ENCODE results near the gene ARL15.

Gene ARL15

GRCh38 chr5:54162184-54162583 is 148.2 kb downstream of the ARL15 start:
- DNase-seq (ENCODE audit: low read depth in 1 of 2, low spot score in 1 of 2): no peak

GRCh38 chr5:54160329-54160728 is 150.0 kb downstream of the ARL15 start:
- no peak for DNase-seq (ENCODE audit: low read depth in 1 of 2, low spot score in 1 of 2)

DNA sequence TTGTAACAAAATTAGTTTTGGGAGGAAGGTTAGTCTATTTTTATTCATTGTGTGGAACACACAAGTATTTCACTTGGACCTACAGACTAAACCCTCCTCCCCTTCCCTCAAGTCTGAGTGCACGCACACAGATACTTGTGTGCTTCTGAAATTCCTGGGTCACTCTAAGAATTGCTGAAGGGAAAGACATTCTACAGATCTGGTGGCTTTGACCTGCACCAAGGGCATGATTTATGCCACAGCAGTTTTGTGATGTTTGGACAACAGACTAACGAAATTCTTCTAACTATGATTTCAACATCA is 150.5 kb downstream of the ARL15 start:
- DNase-seq (ENCODE audit: low read depth in 1 of 2, low spot score in 1 of 2): no peak

DNA sequence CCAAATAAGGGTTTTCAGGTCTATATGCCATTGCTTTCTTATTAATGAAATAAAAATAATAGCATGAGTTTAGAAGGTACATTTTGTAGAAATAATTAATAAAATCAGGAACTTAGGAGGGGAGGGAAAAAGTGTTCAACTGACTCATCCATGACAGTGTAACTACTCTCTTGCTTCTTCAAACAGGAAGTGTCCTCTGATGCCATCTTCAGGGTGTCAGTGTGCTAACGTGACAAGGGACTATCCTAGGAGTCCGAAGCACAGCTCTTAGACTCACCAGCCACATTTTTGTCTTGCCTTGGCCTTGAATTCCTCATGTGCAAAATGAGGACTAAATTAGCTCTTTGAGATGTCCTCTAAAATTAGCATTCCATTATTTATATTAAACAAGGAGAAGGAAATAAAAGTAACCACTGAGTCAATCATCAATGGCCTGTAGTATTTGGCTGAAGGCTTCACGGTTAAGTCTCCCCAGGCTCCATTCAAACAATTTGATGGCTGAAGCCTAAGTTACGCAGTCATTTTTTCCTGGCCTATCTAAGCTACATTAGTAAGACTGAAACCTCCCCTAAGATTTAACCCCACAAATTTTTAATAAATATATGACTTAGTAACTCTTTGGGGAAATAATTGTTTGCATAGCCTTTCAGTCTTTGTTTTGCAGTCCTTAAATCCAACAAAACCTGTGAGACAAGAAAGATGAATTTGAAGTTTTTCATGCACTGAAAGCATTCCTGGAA is 151.1 kb downstream of the ARL15 start:
- DNase-seq (ENCODE audit: low read depth in 1 of 2, low spot score in 1 of 2): no peak

DNA sequence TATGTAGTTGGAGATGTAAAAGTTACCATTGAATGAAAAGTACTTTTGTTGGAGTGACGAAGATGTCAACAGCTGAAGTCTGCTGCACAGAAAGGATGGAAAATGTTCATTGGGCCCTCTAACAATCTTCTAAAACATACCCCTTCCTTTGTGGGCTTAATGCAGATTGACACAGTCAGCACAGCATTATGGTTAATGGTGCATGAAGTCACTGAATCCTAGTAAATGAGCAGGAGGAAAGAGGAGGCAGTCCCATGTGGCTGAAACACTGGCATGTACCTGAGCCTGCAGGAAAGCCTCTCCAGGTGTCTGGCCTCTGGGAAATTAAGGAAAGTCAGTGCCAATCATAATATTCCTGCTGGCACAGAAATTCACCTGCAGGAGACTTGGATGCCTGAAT is 153.8 kb downstream of the ARL15 start:
- no peak for DNase-seq (ENCODE audit: low read depth in 1 of 2, low spot score in 1 of 2)

- no peak for DNase-seq (ENCODE audit: low read depth in 1 of 2, low spot score in 1 of 2)
Observed at GRCh38 chr5:54150841-54151240, 159.5 kb downstream of the ARL15 start.

- DNase-seq (ENCODE audit: low read depth in 1 of 2, low spot score in 1 of 2): no peak
Observed at GRCh38 chr5:54148858-54149257, 161.5 kb downstream of the ARL15 start.

DNA sequence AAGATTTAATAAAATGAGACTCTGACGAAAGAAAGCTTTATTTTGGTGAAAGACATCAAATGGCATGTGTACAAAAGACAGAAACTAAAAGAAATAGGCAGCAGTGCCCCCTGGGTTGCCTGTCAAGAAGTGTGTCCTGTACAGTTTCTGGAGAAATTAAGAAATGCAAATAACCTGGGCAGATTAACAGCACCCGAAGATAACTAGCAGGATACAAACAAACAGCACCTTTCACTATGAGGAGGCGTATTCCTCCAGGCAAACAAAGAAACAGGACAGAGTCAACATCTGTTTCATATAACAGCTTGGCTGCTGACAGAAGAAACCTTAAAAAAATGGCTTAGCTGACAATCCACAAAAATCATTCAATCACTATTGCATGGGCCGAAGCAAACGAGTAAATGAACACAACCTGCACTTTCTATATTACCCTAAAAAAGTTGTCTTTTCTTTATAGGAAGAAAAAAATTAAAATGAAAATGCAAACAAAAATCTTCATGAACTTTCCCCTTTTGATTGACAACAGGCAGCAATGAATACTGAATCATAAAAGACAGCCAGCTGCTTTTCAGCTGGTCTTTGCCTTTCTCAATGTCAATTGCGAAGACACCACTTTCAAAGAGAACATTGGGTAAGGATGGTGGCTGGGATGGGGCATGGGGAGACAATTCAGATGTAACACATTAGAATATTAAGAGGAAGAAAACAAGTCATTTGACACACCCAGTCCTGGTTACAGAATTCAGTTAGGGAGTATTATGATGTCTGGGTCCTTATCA is 162.1 kb downstream of the ARL15 start:
- no peak for DNase-seq (ENCODE audit: low read depth in 1 of 2, low spot score in 1 of 2)

- DNase-seq (ENCODE audit: low read depth in 1 of 2, low spot score in 1 of 2): no peak
Observed at GRCh38 chr5:54146916-54147315, 163.5 kb downstream of the ARL15 start.

DNA sequence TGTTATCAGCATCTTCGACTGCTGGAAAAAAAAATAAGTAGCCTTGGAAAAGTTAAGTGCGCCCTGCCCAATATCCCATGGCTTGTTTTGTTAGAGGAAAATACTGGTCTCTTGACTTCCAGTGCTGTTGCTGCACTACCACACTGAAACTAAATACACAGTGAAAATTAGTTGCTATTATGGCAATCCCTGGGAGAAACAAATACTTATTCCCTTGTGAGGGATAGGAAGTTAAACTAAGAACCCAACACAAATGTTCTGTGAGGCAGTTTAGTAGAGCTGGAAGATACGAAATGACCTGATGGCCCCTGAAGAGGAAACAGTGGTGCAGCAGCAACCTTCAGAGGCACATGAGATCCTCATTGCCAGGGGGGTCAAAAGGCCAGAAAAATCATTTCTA is 164.0 kb downstream of the ARL15 start:
- DNase-seq (ENCODE audit: low read depth in 1 of 2, low spot score in 1 of 2): no peak

DNA sequence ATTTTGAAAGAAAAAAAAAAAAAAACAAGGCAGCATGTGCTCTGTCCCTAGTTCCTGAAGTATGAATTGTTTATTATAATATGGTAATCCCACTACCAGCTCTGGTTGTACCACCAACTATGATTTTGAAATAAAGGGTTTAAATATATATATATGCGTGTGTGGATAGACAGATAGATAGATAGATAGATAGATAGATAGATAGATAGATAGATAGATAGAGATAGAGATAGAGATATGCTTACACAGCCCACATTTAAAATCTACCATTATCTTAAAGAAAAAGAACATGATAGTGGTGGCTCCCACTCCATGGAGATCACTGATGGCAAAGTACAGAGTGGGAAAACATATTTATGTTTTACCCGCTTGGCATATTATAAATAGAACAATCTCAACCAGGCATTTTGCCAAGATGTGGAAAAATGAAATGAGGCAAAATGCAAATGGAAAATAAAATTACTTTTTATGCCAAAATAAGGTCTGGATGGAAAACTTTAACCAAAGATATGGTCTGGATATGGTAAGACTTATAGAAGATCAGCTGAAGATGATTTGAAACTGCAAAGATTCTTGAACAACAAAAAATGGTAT is 170.0 kb downstream of the ARL15 start:
- DNase-seq (ENCODE audit: low read depth in 1 of 2, low spot score in 1 of 2): no peak

GRCh38 chr5:54136516-54137440 is 173.6 kb downstream of the ARL15 start:
- no peak for DNase-seq (ENCODE audit: low read depth in 1 of 2, low spot score in 1 of 2)

DNA sequence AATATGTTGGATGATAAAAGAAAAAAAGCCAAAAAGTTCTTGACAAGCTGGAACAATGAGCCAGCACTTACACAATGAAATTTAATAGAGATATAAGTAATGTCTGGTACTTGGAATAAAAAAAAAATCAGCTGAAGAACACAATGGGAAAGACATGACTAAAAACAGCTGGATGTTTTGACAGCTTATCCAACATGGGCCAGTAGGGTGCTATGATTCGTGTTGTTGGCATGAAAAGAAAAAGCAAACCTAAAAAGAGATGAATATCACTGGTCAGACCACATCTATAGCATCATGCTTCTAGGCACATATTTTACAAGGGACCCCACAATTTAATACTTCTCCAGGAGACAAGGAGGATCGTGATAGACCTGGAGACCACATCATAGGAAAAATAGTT is 175.3 kb downstream of the ARL15 start:
- DNase-seq (ENCODE audit: low read depth in 1 of 2, low spot score in 1 of 2): no peak

GRCh38 chr5:54133917-54134316 is 176.5 kb downstream of the ARL15 start:
- no peak for DNase-seq (ENCODE audit: low read depth in 1 of 2, low spot score in 1 of 2)

- no peak for DNase-seq (ENCODE audit: low read depth in 1 of 2, low spot score in 1 of 2)
Observed at GRCh38 chr5:54120473-54120872, 189.9 kb downstream of the ARL15 start.

- no peak for DNase-seq (ENCODE audit: low read depth in 1 of 2, low spot score in 1 of 2)
Observed at GRCh38 chr5:54117957-54118356, 192.4 kb downstream of the ARL15 start.

- DNase-seq (ENCODE audit: low read depth in 1 of 2, low spot score in 1 of 2): no peak
Observed at GRCh38 chr5:54115735-54116403, 194.5 kb downstream of the ARL15 start.

- no peak for DNase-seq (ENCODE audit: low read depth in 1 of 2, low spot score in 1 of 2)
Observed at GRCh38 chr5:54113060-54113459, 197.3 kb downstream of the ARL15 start.

- no peak for DNase-seq (ENCODE audit: low read depth in 1 of 2, low spot score in 1 of 2)
Observed at GRCh38 chr5:54109626-54110330, 200.6 kb downstream of the ARL15 start.

- DNase-seq (ENCODE audit: low read depth in 1 of 2, low spot score in 1 of 2): no peak
Observed at GRCh38 chr5:54108136-54108535, 202.2 kb downstream of the ARL15 start.
